ENCODE data around the gene PCSK1N. TPM values are rescaled to one million over a fixed set of nuclear protein-coding genes. Genes with fewer than 3 reads are reported as not detected.
"Not testable (repeated sequence)": the region's sequence is repeated elsewhere in the genome, so short reads cannot be mapped to it uniquely, and the experiment has no call there.

The PCSK1N gene, protein sequence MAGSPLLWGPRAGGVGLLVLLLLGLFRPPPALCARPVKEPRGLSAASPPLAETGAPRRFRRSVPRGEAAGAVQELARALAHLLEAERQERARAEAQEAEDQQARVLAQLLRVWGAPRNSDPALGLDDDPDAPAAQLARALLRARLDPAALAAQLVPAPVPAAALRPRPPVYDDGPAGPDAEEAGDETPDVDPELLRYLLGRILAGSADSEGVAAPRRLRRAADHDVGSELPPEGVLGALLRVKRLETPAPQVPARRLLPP
- 10 to 100 TPM in 2 of 4 donors, 1 to 10 TPM in 2; 2.9 to 16.7 (median 8.5) TPM for total RNA-seq

DNA sequence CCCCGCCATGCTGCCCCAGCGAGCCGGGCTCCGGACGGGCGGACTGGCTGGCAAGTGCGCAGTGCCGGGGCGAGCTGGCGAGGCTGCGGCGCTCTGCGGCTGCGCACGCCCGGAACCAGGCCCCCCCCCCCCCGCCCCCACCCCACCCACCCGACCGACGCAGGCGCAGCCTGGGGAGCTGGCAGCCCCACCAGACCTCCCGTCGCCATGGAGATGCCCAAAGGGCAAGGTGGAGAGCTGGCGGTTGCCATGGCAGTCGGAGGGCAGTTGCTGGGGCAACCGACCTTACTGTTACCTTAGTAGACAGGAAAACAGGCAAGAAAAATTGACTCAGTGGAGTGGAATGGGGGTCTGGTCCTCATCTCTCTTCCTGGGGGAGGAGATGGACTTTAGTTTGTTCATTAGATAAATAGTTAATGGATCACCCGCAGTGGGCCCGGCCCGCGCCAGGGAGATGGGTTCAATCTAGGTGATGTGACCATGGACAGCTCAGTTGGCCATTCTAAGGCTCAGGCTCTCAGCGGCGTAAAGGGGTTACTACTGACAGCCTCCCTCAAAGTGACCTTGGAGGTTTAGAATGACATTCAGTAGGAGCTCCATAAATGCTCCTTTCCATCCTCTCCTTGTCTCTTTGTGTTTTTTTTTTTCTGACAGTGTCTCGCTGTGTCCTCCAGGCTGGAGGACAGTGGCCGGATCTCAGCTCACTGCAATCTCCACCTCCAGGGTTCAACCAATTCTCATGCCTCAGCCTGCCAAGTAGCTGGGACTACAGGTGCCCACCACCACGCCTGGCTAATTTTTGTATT, at the start of gene PCSK1N:
Gene PCSK1N (minus strand): TSS at position 87 of the 806 bp plus-strand sequence. CDS start 78 bp downstream, at position 9.
- 51 to 59% methylated on average over 9 to 18 of the region's 35 CpGs for WGBS, 2 donors

GRCh38 chrX:48883729-48884128, 48.3 kb upstream of the PCSK1N start:
- WGBS, 2 donors, result 72 to 73% methylated on average over 10 of the region's 10 CpGs
- DNase-seq (ENCODE audit: low spot score in 2 of 2), result peak in 1 of 2 donors; percentile 17
- no peak overlapping the region for H3K4me3 ChIP-seq (ENCODE audit: low read depth, poor library complexity, severe bottlenecking)
- intact Hi-C loops (cut with DNase I; ENCODE audit: low total_unique reads), result no loop called here
- TF ChIP-seq POLR2A (IDR thresholded peaks at IDR 0.05) (no peak), CTCF (IDR thresholded peaks at IDR 0.05) (no peak)

More for the DNA sequence above, at the start of gene PCSK1N:
- intact Hi-C loops (cut with DNase I; ENCODE audit: low total_unique reads), result no loop called here
- H3K4me3 ChIP-seq (ENCODE audit: low read depth, poor library complexity, severe bottlenecking), result no peak within 1 kb of the TSS
- no peak for TF ChIP-seq CTCF (IDR thresholded peaks at IDR 0.05)
- TF ChIP-seq POLR2A (IDR thresholded peaks at IDR 0.05), result no peak
- no peak for DNase-seq (ENCODE audit: low spot score in 2 of 2)

DNA sequence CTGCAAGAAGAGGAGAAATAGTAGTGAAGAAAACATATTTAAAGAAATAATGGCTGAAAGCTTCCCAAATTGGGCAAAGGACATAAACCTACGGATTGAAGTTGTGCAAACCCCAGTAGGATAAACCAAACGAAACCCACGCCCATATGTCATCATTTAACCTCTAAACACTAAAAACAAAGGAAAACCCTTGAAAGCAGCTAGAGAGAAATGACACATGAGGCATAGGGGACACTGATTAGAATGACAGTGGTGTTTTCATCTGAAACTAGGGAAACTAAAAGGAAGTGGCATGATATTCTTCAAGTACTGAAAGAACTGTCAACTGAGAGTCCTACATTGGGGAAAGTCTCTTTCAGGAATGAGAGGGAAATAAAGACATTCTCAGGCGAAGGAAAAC, 41.5 kb upstream of the PCSK1N start:
- H3K4me3 ChIP-seq (ENCODE audit: low read depth, poor library complexity, severe bottlenecking); DNase-seq (ENCODE audit: low spot score in 2 of 2); intact Hi-C loops (cut with DNase I; ENCODE audit: low total_unique reads): not testable (repeated sequence)
- WGBS, 2 donors, result 52 to 57% methylated on average over 4 of the region's 4 CpGs

DNA sequence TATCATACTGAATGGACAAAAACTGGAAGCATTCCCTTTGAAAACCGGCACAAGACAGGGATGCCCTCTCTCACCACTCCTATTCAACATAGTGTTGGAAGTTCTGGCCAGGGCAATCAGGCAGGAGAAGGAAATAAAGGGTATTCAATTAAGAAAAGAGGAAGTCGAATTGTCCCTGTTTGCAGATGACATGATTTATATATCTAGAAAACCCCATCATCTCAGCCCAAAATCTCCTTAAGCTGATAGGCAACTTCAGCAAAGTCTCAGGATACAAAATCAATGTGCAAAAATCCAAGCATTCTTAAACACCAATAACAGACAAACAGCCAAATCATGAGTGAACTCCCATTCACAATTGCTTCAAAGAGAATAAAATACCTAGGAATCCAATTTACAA, 36.6 kb upstream of the PCSK1N start:
- DNase-seq (ENCODE audit: low spot score in 2 of 2); intact Hi-C loops (cut with DNase I; ENCODE audit: low total_unique reads); H3K4me3 ChIP-seq (ENCODE audit: low read depth, poor library complexity, severe bottlenecking): not testable (repeated sequence)
- 48 to 64% methylated on average over 1 to 2 of the region's 2 CpGs for WGBS, 2 donors

- WGBS, 2 donors, result 52 to 64% methylated on average over 4 of the region's 4 CpGs
- intact Hi-C loops (cut with DNase I; ENCODE audit: low total_unique reads), result no loop called here
- no peak for TF ChIP-seq CTCF (IDR thresholded peaks at IDR 0.05)
- TF ChIP-seq POLR2A (IDR thresholded peaks at IDR 0.05), result no peak
- H3K4me3 ChIP-seq (ENCODE audit: low read depth, poor library complexity, severe bottlenecking), result no peak overlapping the region
- DNase-seq (ENCODE audit: low spot score in 2 of 2), result peak in 1 of 2 donors; percentile 25
Observed at GRCh38 chrX:48864210-48864609, 28.8 kb upstream of the PCSK1N start.

DNA sequence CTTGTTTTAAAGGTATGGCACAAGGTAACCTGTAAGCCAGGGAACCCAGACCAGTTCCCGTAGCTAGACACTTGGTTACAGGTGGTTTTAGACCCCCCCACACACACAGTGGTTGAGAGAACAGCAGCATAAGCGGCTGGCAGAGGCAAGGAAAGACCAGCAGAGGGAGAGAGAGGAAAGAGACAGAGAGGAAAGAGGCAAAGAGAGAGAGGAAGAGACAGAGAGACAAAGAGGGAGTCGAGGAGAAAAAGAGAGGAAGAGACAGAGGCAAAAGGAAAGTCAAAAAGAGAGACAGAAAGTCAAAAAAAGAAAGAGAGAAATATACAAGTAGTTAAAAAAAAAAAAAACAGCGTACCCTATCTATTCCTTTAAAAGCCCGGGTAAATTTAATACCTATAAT, 19.5 kb upstream of the PCSK1N start:
- no peak for DNase-seq (ENCODE audit: low spot score in 2 of 2)
- 27 to 51% methylated on average over 5 of the region's 5 CpGs for WGBS, 2 donors
- intact Hi-C loops (cut with DNase I; ENCODE audit: low total_unique reads), result loop anchor here (5.0 kb wide), 1 partner anchor 1222 kb away; no protein-coding TSS in a partner anchor
- H3K4me3 ChIP-seq (ENCODE audit: low read depth, poor library complexity, severe bottlenecking), result no peak overlapping the region
- TF ChIP-seq CTCF (IDR thresholded peaks at IDR 0.05) (no peak), POLR2A (IDR thresholded peaks at IDR 0.05) (no peak)

DNA sequence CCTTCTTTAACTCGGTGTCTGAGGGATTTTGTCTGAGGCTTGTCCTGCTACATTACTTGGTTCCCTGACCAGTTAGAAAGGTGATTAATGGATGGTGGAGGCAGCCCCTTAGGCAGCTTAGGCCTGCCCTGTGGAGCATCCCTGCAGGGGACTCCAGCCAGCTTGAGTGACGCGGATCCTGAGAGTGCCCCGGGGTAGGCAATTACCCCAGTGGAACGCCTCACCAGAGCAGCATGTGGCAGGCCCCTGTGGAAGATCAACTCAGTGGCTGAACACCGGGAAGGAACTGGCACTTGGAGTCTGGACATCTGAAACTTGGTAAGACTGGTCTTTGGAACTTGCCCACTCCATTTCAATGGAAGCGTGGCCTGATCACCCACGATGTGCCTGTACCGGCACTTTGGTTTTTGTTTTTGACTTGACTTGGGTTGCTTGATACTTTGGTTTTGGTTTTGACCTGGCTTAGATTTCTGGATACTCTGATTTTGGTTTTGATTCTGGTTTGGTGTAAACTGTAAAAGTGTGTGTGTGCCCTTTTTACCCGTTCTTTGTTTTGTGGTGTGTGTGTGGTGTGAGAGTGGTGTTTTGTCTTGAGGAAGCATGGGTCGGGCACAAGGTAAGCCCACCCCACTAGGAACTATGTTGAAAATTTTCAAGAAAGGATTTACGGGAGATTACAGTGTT, 18.9 kb upstream of the PCSK1N start:
- peak in 1 of 2 donors; percentile 74 for DNase-seq (ENCODE audit: low spot score in 2 of 2)
- intact Hi-C loops (cut with DNase I; ENCODE audit: low total_unique reads), result loop anchor here (5.0 kb wide), 1 partner anchor 1223 kb away; no protein-coding TSS in a partner anchor
- H3K4me3 ChIP-seq (ENCODE audit: low read depth, poor library complexity, severe bottlenecking), result not testable (repeated sequence)
- WGBS, 2 donors, result 89 to 90% methylated on average over 12 of the region's 12 CpGs

DNA sequence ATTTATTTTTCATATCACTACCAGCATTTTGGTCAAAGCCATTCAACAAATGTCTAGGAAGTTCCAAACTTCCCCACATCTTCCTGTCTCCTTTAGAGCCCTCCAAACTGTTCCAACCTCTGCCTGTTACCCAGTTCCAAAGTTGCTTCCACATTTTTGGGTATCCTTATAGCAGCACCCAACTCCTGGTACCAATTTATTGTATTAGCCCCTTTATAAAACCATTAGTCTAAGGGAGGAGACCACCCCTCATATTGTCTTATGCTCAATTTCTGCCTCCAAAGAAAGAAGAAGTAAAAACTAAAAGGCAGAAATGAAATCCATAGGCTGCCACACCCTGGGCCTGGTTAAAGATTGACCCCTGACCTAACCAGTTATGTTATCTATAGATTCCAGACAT, 18.1 kb upstream of the PCSK1N start:
- intact Hi-C loops (cut with DNase I; ENCODE audit: low total_unique reads), result loop anchor here (5.0 kb wide), 1 partner anchor 1224 kb away; no protein-coding TSS in a partner anchor
- not testable (repeated sequence) for DNase-seq (ENCODE audit: low spot score in 2 of 2); H3K4me3 ChIP-seq (ENCODE audit: low read depth, poor library complexity, severe bottlenecking)

All from lower leg skin (tissue), 4 donors.